22Rv1 (cell line): Measurements from ENCODE around the gene AUTS2.

ENCODE experiments used
- H3K27ac ChIP-seq: fragments of 450-650 bp; 2 replicates; pipeline ENCODE4 v1.5.1; 2017
- ZFX ChIP-seq: fragments of 450-650 bp; IDR thresholded peaks from 2 replicates; pipeline ENCODE4 v1.6.1; 2017; ENCODE audit warnings: antibody characterized with exemption, borderline replicate concordance
- TF ChIP-seq, protein P1 (sequence below): fragments of 450-650 bp; IDR thresholded peaks from 2 replicates; pipeline ENCODE4 v1.5.1; 2017; ENCODE audit warnings: mild to moderate bottlenecking

Gene AUTS2

DNA sequence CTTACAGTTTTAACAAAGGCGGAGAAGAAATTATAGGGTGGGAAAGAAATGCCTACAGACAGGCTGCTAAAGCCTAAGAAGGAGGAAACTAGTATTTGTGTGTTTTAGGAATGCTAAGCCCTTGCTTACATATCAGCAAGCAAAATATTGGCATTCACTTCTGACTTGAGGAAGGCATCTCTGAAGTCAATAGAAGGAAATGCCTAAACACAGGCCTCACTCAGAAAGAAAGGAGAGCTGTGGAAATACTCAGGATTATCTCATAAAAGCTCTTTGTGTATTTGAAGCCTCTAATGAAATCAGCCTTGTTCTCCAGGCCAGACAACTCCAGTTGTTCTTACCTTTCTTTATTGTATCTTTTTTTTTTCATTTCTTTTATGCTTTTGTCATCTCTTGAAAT lies 158.0 kb downstream of the AUTS2 start:
- TF ChIP-seq, protein P1, sequence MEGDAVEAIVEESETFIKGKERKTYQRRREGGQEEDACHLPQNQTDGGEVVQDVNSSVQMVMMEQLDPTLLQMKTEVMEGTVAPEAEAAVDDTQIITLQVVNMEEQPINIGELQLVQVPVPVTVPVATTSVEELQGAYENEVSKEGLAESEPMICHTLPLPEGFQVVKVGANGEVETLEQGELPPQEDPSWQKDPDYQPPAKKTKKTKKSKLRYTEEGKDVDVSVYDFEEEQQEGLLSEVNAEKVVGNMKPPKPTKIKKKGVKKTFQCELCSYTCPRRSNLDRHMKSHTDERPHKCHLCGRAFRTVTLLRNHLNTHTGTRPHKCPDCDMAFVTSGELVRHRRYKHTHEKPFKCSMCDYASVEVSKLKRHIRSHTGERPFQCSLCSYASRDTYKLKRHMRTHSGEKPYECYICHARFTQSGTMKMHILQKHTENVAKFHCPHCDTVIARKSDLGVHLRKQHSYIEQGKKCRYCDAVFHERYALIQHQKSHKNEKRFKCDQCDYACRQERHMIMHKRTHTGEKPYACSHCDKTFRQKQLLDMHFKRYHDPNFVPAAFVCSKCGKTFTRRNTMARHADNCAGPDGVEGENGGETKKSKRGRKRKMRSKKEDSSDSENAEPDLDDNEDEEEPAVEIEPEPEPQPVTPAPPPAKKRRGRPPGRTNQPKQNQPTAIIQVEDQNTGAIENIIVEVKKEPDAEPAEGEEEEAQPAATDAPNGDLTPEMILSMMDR = no peak
- TF ChIP-seq ZFX = no peak
- no peak overlapping the region for H3K27ac ChIP-seq

- H3K27ac ChIP-seq = no peak overlapping the region
These were observed 159.3 kb downstream of the AUTS2 start for GRCh38 chr7:69757528-69757927.

GRCh38 chr7:69757981-69758430 lies 159.7 kb downstream of the AUTS2 start:
- TF ChIP-seq, protein P1 = no peak
- no peak for TF ChIP-seq ZFX
- no peak overlapping the region for H3K27ac ChIP-seq

More at GRCh38 chr7:69757528-69757927, 159.3 kb downstream of the AUTS2 start:
- no peak for TF ChIP-seq ZFX
- TF ChIP-seq, protein P1 = no peak

GRCh38 chr7:69759373-69759772 lies 161.1 kb downstream of the AUTS2 start:
- no peak overlapping the region for H3K27ac ChIP-seq
- TF ChIP-seq, protein P1 = no peak
- TF ChIP-seq ZFX = no peak

DNA sequence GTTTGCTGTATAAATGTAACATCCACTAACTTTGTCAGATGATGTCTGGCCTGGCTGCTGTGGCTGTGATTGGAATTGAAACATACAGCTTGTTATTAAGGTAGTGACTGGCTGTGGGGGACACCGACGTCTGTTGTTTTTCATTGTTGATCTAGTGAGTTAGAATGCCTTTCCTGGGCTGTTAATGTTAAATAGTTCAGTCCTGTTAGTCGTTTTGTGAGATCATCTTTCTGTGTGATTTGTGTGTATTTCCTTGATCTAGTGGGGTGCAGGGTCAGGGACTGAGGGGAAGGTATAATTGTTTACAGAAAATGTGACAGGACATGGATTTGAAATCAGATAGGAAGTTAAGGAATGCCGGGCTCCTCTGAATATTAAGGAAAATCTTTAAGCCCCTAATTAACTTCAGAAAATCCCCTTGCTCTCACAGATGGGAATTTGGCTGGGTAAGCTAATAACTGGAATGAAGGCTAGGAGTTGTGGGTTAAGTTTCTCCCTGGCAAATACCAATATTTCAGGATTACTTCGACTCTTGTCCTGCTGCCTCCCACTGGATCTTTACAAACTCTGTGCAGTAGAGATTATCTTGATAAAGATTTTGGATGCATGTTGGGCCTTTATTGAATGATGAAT lies 163.1 kb downstream of the AUTS2 start:
- no peak for TF ChIP-seq ZFX
- no peak overlapping the region for H3K27ac ChIP-seq

DNA sequence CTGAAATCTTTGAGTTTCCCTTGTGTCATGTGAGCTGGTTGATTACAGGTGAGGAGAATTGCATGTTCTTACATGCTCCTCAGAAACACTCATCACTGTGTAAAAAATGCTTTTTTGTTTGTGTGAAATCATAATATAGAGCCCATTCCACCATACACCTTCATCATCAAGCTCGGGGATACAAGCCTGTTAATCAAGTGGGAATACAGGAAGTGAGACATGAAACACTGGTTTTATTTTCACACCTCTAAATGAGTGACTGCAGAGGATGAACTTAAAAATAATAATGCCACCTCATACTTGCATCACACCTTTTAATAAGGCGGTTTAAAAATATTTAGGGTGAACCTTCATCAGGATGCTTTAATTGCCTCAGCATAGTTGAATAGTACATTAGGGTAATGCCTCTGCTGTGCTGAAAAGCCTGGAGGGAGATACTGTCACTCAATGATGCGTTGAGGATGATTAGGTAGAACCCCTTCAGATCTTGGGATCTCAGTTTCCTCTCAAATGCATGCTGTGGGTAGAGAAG lies 164.6 kb downstream of the AUTS2 start:
- no peak overlapping the region for H3K27ac ChIP-seq
- TF ChIP-seq, protein P1 = no peak
- TF ChIP-seq ZFX = no peak

DNA sequence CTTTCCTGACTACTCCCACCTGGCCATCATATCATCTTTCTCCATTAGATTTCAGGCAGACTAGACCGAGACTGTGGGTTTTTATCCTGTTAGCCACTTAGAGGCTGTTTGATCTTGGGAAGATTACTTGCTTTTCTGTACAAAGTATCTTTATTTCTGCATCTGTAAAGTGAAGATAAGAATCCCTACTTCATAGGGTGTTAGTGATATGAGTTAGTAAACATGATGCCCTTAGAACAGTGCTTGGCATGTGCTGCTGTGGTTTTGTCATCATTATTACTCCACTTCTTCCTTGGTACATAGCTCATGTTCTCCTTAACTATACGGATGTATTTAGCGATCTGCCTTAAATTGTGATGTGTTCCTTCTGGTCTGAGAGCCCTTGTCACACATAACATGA lies 165.2 kb downstream of the AUTS2 start:
- H3K27ac ChIP-seq = no peak overlapping the region
- TF ChIP-seq, protein P1 = no peak
- no peak for TF ChIP-seq ZFX

GRCh38 chr7:69764147-69764546 lies 165.9 kb downstream of the AUTS2 start:
- TF ChIP-seq, protein P1 = no peak
- no peak for TF ChIP-seq ZFX
- H3K27ac ChIP-seq = no peak overlapping the region
